CD4-positive, alpha-beta T cell treated with Interferon alpha-2 for 1 hour (primary cell): Measurements from ENCODE around the gene RPL3.
A peak's percentile ranks its signal among the peaks of the same experiment; 100 is the strongest.
"Not testable (repeated sequence)": the region's sequence is repeated elsewhere in the genome, so short reads cannot be mapped to it uniquely, and the experiment has no call there.

Source experiments
- DNase-seq, 2 donors: peaks; one replicate each; pipeline ENCODE4 v3.0.0-alpha.2; 2020 to 2022

Gene RPL3

GRCh38 chr22:39350757-39351688, 31.6 kb upstream of the RPL3 start:
- DNase-seq: no peak

GRCh38 chr22:39349967-39350726, 30.7 kb upstream of the RPL3 start, which contains the start of gene SYNGR1:
Gene SYNGR1 (plus strand): TSS chr22:39349991. CDS start chr22:39350011, 20 bp downstream.
- DNase-seq: peak in 1 of 2 donors; percentile 3

GRCh38 chr22:39349506-39349966, 30.1 kb upstream of the RPL3 start:
- DNase-seq: peak; percentile 21 to 25

GRCh38 chr22:39348909-39349505, 29.6 kb upstream of the RPL3 start:
- peak; percentile 11 to 27 for DNase-seq

- DNase-seq: no peak
Measured at GRCh38 chr22:39345231-39345630, 25.8 kb upstream of the RPL3 start.

- DNase-seq: no peak
Measured at GRCh38 chr22:39344046-39344390, 24.6 kb upstream of the RPL3 start.

GRCh38 chr22:39343259-39344045, 24.0 kb upstream of the RPL3 start:
- peak; percentile 62 to 68 for DNase-seq

- no peak for DNase-seq
Measured at GRCh38 chr22:39341179-39341578, 21.8 kb upstream of the RPL3 start.

- DNase-seq: not testable (repeated sequence)
Measured at GRCh38 chr22:39339775-39340174, 20.4 kb upstream of the RPL3 start.

- no peak for DNase-seq
Measured at GRCh38 chr22:39336411-39336810, 17.0 kb upstream of the RPL3 start.

- DNase-seq: no peak
Measured at GRCh38 chr22:39332441-39333064, 13.1 kb upstream of the RPL3 start.

GRCh38 chr22:39330553-39330952, 11.1 kb upstream of the RPL3 start:
- not testable (repeated sequence) for DNase-seq

GRCh38 chr22:39327995-39328754, 8.8 kb upstream of the RPL3 start:
- DNase-seq: no peak

GRCh38 chr22:39325392-39325932, 6.0 kb upstream of the RPL3 start:
- DNase-seq: no peak

GRCh38 chr22:39320616-39321029, 1.2 kb upstream of the RPL3 start:
- not testable (repeated sequence) for DNase-seq

- peak in 1 of 2 donors; percentile 62 for DNase-seq
Measured at GRCh38 chr22:39318507-39319283, 728 bp downstream of the RPL3 start.

- no peak for DNase-seq
Measured at GRCh38 chr22:39317775-39318506, 1.5 kb downstream of the RPL3 start.

GRCh38 chr22:39317084-39317774, 2.2 kb downstream of the RPL3 start:
- DNase-seq: peak; percentile 30 to 58
